ENCODE measurements around the gene FBXL7.

The FBXL7 gene

GRCh38 chr5:15786326-15786725 is 286.3 kb downstream of the FBXL7 start:
- DNase-seq: no peak

GRCh38 chr5:15786884-15787283 is 286.9 kb downstream of the FBXL7 start:
- no peak for DNase-seq

- DNase-seq: no peak
Observed at GRCh38 chr5:15787681-15788080, 287.7 kb downstream of the FBXL7 start.

GRCh38 chr5:15789642-15790041 is 289.7 kb downstream of the FBXL7 start:
- DNase-seq: no peak

GRCh38 chr5:15790446-15791018 is 290.6 kb downstream of the FBXL7 start:
- DNase-seq: no peak

GRCh38 chr5:15791274-15791673 is 291.3 kb downstream of the FBXL7 start:
- DNase-seq: no peak

- no peak for DNase-seq
Observed at GRCh38 chr5:15791859-15792258, 291.9 kb downstream of the FBXL7 start.

GRCh38 chr5:15794052-15794985 is 294.3 kb downstream of the FBXL7 start:
- DNase-seq: no peak

- DNase-seq: no peak
Observed at GRCh38 chr5:15796096-15796495, 296.1 kb downstream of the FBXL7 start.

- no peak for DNase-seq
Observed at GRCh38 chr5:15796557-15796956, 296.6 kb downstream of the FBXL7 start.

GRCh38 chr5:15797116-15797515 is 297.1 kb downstream of the FBXL7 start:
- DNase-seq: no peak

- DNase-seq: no peak
Observed at GRCh38 chr5:15798006-15798405, 298.0 kb downstream of the FBXL7 start.

- DNase-seq: no peak
Observed at GRCh38 chr5:15799014-15799413, 299.0 kb downstream of the FBXL7 start.

GRCh38 chr5:15799612-15800011 is 299.6 kb downstream of the FBXL7 start:
- no peak for DNase-seq

GRCh38 chr5:15803280-15803679 is 303.3 kb downstream of the FBXL7 start:
- no peak for DNase-seq

GRCh38 chr5:15806613-15807012 is 306.6 kb downstream of the FBXL7 start:
- no peak for DNase-seq

- DNase-seq: no peak
Observed at GRCh38 chr5:15807248-15807647, 307.3 kb downstream of the FBXL7 start.

- no peak for DNase-seq
Observed at GRCh38 chr5:15807871-15808270, 307.9 kb downstream of the FBXL7 start.

- DNase-seq: no peak
Observed at GRCh38 chr5:15808577-15808976, 308.6 kb downstream of the FBXL7 start.

- no peak for DNase-seq
Observed at GRCh38 chr5:15819617-15820016, 319.6 kb downstream of the FBXL7 start.

GRCh38 chr5:15821506-15821905 is 321.5 kb downstream of the FBXL7 start:
- no peak for DNase-seq

- no peak for DNase-seq
Observed at GRCh38 chr5:15823398-15823797, 323.4 kb downstream of the FBXL7 start.

GRCh38 chr5:15827741-15828140 is 327.8 kb downstream of the FBXL7 start:
- DNase-seq: no peak

- DNase-seq: no peak
Observed at GRCh38 chr5:15831408-15831807, 331.4 kb downstream of the FBXL7 start.
